HepG2 (cell line): ENCODE measurements around the gene ARHGEF10L.

Source experiments
- CTCF ChIP-seq: sonication (generic); formaldehyde crosslinking; IDR thresholded peaks from 2 replicates; pipeline ENCODE4 v1.5.0; 2020; ENCODE audit warnings: mild to moderate bottlenecking, missing genetic modification reagents, moderate library complexity
- FOXP1 ChIP-seq, 2 experiments: fragments of 450-650 bp in 1 of 2; IDR thresholded peaks; 2 replicates each; pipeline ENCODE4 v1.6.1; 2017 to 2018; ENCODE audit warnings: antibody characterized with exemption in 1 of 2
- ISL2 ChIP-seq: sonication (generic); formaldehyde crosslinking; IDR thresholded peaks from 2 replicates; pipeline ENCODE4 v1.5.0; 2020; ENCODE audit warnings: missing genetic modification reagents
- MED1 ChIP-seq: sonication (generic); formaldehyde crosslinking; IDR thresholded peaks from 2 replicates; pipeline ENCODE4 v1.4.0; 2020; ENCODE audit warnings: missing genetic modification reagents
- MTA1 ChIP-seq: sonication (generic); formaldehyde crosslinking; IDR thresholded peaks from 2 replicates; pipeline ENCODE4 v1.4.0; 2020; ENCODE audit warnings: missing genetic modification reagents, mild to moderate bottlenecking, borderline replicate concordance
- NCOA2 ChIP-seq: sonication (generic); formaldehyde crosslinking; IDR thresholded peaks from 2 replicates; pipeline ENCODE4 v1.8.0; 2022; ENCODE audit warnings: inconsistent platforms
- NFRKB ChIP-seq: fragments of 450-650 bp; IDR thresholded peaks from 2 replicates; pipeline ENCODE4 v1.6.1; 2017
- ZBTB33 ChIP-seq: sonication (generic); formaldehyde crosslinking; IDR thresholded peaks from 2 replicates; pipeline ENCODE4 v1.4.0; 2020; ENCODE audit warnings: missing genetic modification reagents
- ZC3H4 ChIP-seq: sonication (generic); formaldehyde crosslinking; IDR thresholded peaks from 2 replicates; pipeline ENCODE4 v1.4.0; 2020; ENCODE audit warnings: missing genetic modification reagents, borderline replicate concordance
- ZNF121 ChIP-seq: sonication (generic); formaldehyde crosslinking; IDR thresholded peaks from 2 replicates; pipeline ENCODE4 v1.5.0; 2020; ENCODE audit warnings: mild to moderate bottlenecking, missing genetic modification reagents
- ZNF629 ChIP-seq: sonication (generic); formaldehyde crosslinking; conservative IDR thresholded peaks from 2 replicates; pipeline ENCODE4 v1.5.0; 2020; ENCODE audit warnings: missing genetic modification reagents
- ZNF704 ChIP-seq: sonication (generic); formaldehyde crosslinking; IDR thresholded peaks from 2 replicates; pipeline ENCODE4 v1.8.1; 2023; ENCODE audit warnings: mild to moderate bottlenecking, inconsistent platforms, moderate library complexity, missing genetic modification reagents, borderline replicate concordance
- TF ChIP-seq, protein P1 (sequence below): sonication (generic); formaldehyde crosslinking; conservative IDR thresholded peaks from 2 replicates; pipeline ENCODE4 v1.4.0; 2020; ENCODE audit warnings: missing genetic modification reagents
- TF ChIP-seq, protein P2 (sequence below): sonication (generic); formaldehyde crosslinking; IDR thresholded peaks from 2 replicates; pipeline ENCODE4 v1.4.0; 2020; ENCODE audit warnings: missing genetic modification reagents

DNA sequence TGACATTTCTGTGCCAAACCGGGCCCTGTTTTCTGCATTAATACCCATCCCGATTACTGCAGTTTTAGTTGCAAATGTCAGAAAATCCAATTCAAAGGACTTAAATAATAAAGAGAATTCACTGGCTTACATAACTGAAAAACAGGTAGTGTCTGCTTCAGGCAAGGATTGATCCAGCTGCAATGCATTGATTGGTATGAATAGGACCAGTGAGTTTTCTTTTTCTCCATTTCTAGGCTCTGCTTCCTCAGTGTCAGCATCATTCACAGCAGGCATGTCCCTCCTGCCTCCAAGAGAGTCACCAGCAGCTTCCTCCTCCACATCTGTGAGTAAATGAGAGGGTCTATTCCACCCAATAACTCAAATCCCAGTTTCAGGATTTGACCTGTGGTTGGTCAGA, 181.9 kb downstream of the ARHGEF10L start:
- TF ChIP-seq CTCF (no peak), FOXP1 (IDR thresholded peaks at IDR 0.05) (no peak), FOXP1 (CRISPR knock-in tag; IDR thresholded peaks at IDR 0.05) (no peak), NFRKB (no peak), ZBTB33 (CRISPR knock-in tag) (no peak), MTA1 (no peak), ZNF629 (CRISPR knock-in tag) (no peak), ZNF121 (CRISPR knock-in tag) (no peak), ISL2 (CRISPR knock-in tag) (no peak), ZNF704 (no peak), MED1 (CRISPR knock-in tag) (no peak), NCOA2 (no peak), ZC3H4 (no peak)
- TF ChIP-seq, protein P1, sequence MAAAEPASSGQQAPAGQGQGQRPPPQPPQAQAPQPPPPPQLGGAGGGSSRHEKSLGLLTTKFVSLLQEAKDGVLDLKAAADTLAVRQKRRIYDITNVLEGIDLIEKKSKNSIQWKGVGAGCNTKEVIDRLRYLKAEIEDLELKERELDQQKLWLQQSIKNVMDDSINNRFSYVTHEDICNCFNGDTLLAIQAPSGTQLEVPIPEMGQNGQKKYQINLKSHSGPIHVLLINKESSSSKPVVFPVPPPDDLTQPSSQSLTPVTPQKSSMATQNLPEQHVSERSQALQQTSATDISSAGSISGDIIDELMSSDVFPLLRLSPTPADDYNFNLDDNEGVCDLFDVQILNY (CRISPR knock-in tag), result no peak
- TF ChIP-seq, protein P2, sequence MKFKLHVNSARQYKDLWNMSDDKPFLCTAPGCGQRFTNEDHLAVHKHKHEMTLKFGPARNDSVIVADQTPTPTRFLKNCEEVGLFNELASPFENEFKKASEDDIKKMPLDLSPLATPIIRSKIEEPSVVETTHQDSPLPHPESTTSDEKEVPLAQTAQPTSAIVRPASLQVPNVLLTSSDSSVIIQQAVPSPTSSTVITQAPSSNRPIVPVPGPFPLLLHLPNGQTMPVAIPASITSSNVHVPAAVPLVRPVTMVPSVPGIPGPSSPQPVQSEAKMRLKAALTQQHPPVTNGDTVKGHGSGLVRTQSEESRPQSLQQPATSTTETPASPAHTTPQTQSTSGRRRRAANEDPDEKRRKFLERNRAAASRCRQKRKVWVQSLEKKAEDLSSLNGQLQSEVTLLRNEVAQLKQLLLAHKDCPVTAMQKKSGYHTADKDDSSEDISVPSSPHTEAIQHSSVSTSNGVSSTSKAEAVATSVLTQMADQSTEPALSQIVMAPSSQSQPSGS (CRISPR knock-in tag), result no peak
